Activated CD4-positive, alpha-beta T cell treated with anti-CD3 and anti-CD28 coated beads for 24 hours (primary cell): ENCODE data around the gene SLC15A1.
"Not testable (repeated sequence)": the region's sequence is repeated elsewhere in the genome, so short reads cannot be mapped to it uniquely, and the experiment has no call there.

Source experiments
- DNase-seq, 2 donors: peaks; one replicate each; pipeline ENCODE4 v3.0.0-alpha.2; 2020; ENCODE audit warnings: low read depth in 2 of 2

SLC15A1 gene

DNA sequence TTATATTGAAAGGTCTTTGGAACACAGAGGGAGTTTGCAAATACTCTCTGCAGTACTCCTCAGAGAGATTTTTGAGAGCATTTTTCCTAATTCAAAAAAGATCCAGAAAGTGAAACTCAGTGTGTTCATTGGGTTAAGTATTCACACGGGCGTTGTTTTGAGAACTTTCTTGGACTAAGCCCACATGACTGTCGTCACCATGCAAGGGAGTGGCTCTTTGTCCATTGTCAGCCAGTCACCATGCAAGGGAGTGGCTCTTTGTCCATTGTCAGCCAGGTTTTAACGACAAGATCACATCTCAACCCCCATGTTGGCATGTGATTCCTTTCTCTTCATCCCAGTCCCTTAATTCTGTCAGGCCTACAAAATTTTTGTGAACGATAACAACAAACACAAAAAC lies 94.3 kb downstream of the SLC15A1 start:
- DNase-seq = no peak

- no peak for DNase-seq
These were observed 94.9 kb downstream of the SLC15A1 start for GRCh38 chr13:98657506-98658085.

DNA sequence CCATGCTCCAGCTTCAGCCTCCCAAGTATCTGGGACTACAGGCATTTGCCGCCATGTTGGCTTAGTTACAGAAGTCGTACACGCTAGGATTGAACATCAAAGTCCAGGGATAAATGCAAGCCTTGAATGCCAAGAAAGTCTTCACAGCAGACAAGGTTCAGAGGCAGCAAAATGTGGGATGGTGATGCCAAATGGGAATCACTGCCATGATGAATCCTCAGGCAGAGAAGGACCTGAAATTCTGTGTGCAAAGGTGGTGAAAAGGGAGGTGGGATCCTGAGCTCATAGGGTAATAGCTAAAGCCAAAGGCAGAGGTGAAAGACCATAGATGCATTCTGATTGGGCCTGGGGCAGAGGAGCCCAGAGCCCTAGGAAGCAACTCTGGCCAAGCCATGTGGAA lies 96.2 kb downstream of the SLC15A1 start:
- DNase-seq = no peak

DNA sequence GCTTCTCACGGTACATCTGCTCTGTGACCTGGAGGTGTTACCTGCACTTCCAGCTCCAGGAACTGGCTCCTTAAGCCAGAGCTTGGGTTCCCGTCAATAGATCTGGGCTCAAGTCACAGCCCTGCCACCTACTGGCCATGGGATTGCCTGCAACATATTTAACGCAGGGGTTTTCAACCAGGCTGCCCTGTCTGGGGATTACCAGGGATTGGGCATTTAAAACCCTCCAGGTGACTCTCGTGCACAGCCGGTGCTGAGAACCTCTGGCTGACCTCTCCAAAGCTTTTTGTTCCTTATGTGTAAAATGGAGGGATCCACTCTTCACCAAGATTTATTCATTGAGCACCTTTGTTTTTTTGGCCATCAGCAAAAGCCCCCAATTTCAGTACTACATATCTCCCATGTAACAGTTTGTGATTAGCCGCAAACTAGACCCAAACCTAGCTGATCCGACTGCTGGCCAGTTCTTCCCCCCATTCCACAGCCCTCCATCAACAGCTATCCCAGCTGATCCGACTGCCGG lies 98.9 kb downstream of the SLC15A1 start:
- DNase-seq = peak; percentile 62

DNA sequence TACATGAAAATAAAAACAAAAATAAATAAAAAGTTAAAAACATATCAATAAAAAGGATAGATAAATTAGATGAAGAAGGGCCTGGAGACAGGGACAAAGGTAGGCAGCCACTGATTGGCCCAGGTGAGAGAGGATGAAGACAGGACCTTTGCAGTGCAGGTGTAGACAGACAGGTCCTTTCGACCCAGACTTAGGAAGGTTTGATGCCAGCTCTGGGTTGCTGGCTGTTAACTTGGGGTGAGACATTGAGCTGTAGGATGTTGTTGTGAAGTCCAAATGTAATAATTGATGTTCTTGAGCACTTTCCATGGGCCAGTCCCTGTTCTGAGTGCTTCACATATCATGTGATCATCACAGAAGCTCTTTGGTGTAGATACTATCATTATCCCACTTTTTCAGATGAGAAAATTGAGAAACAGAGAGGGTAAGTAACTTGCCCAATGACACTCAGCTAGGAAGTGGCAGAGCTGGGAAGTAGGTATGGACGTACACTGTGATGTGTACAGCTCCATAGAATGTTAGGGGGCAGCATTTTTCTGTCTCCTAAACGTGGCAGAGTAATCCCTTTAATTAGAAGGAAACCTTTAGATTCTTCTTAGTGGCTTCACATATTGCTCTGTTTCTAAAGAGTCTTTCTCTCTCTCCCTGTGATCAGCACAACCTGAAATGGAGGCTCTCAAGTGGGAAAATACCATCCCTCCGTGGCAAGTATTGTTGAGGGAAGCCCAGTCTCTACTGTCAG lies 99.6 kb downstream of the SLC15A1 start:
- DNase-seq = no peak

DNA sequence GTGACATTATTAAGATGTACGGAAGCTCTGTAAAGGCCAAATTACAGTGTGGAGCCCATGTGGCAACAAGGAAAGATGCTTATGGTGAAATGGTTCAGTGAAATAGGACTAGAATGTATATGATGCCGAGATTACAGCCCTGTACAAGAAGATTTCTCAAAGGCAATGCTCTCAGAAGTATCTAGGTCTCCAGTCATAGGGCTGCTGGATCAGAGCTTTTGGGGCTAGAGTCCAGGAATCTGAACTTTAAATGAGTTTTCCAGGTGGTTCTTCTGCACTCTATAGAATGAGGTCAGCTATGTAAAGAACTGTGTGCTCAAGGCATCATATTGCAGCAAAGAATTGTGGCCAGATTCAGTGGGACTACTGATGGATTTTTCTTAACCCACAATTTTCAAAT lies 100.2 kb downstream of the SLC15A1 start:
- no peak for DNase-seq

GRCh38 chr13:98651744-98652143 lies 100.7 kb downstream of the SLC15A1 start:
- DNase-seq = no peak

- DNase-seq = no peak
These were observed 101.9 kb downstream of the SLC15A1 start for GRCh38 chr13:98650396-98651107.

DNA sequence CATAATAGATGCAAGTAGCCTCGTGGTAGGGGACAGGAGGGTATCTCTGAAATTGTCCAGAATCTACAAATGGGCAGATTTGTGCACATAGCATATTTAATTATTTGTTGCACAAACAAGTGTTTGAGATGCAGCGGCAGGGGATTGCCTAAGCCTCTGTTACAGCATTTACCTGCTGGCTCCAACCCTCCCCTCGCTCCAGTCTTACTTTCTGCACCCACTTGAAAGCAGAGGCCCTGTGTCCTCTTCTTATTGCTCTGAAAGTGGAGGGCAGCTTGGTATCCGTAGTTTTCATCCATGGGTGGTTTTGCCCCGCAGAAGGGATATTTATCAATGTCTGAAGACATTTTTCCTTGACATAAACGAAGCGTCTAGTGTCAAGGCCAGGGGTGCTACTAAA lies 102.6 kb downstream of the SLC15A1 start:
- DNase-seq = no peak

DNA sequence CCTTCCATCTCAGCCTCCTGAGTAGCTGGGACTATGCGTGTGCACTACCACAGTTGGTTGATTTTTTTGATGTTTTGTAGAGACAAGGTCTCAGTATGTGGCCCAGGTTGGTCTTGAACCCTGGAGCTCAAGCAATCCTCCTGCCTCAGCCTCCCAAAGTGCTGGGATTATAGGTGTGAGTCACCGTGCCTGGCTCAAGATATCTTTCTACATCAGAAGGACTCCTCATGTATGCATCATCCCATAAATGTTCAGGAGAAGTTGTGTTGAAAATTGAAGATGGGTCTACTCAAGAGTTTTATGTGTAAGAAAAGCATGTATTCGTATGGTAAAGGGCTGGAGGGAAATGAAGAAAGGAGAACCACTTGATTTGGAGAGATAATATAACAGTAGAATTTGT lies 103.8 kb downstream of the SLC15A1 start:
- no peak for DNase-seq

- DNase-seq = no peak
These were observed 104.3 kb downstream of the SLC15A1 start for GRCh38 chr13:98648141-98648540.

GRCh38 chr13:98647121-98647520 lies 105.4 kb downstream of the SLC15A1 start:
- DNase-seq = no peak

DNA sequence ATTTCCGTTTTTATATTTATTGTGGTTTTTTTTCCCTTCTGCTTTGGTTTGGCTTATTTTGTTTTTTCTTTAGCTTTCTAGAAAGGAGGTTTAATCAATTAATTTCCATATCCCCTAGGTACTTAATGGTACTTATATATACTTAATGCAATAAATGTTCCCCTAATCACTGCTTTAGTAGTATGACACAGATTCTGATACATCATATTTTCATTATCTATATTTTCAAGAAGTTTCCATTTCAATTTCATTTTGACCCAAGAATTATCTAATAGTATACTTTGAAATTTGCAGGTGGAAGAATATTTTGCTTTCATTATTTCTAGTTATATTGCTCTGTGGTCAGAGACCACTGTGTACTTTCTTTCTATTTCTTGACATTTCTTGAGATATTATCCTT lies 109.0 kb downstream of the SLC15A1 start:
- no peak for DNase-seq

DNA sequence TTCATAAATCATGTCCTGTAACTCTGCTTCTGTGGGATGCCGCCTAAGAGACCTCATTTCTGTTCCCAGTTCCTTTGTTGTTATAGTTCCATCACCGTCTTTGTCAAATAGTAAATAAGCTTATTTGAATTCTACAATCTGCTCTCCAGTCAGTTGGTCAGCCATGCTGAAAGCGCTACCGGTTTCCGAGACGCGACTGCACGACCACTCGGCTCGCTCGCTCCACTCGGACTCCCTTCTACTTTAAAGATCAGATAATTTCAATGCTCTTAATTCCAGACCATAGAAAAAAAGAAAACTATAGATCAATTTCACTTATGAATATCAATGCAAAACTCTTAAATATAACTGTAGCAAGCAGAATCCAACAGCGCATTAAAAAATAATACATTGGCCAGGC lies 111.4 kb downstream of the SLC15A1 start:
- DNase-seq = no peak

DNA sequence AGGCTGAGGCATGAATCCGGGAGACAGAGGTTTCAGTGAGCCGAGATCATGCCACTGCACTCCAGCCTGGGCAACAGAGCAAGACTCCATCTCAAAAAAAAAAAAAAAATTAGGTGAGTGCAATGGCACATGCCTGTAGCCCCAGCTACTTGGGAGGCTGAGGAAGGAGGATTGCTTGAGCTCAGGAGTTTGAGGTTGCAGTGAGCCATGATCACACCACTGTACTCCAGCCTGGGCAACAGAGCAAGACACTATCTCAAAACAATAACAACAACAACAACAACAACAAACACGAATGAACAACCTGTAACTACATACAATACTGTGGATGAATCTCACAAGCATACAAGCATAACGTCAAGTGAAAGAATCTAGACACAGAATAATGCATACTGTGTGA lies 112.7 kb downstream of the SLC15A1 start:
- not testable (repeated sequence) for DNase-seq

GRCh38 chr13:98638352-98638751 lies 114.1 kb downstream of the SLC15A1 start:
- not testable (repeated sequence) for DNase-seq
